ENCODE results near the gene ZNF438. TPM values are rescaled to one million over a fixed set of nuclear protein-coding genes. Genes with fewer than 3 reads are reported as not detected.
"Not testable (repeated sequence)": the region's sequence is repeated elsewhere in the genome, so short reads cannot be mapped to it uniquely, and the experiment has no call there.

The ZNF438 gene
- total RNA-seq, 2 donors from 2014 or later: 2.6 to 3.0 TPM

- no peaks in the 10 kb centered on the region for H3K9me3 Mint-ChIP-seq
- H3K27ac ChIP-seq (ENCODE audit: low read depth, low read length): no peak overlapping the region
- no peaks in the 10 kb centered on the region for H3K27me3 ChIP-seq (ENCODE audit: control insufficient read depth, insufficient read depth, low read length, poor library complexity, severe bottlenecking)
- H3K27me3 Mint-ChIP-seq (ENCODE audit: insufficient read depth): peaks cover 6% of the 10 kb centered on the region
- DNase-seq: no peak
- 87 to 100% methylated on average over 1 to 6 of the region's 6 CpGs for WGBS, 2 experiments (ENCODE audit: insufficient coverage in 1 of 2, insufficient read length in 1 of 2)
- H3K4me1 ChIP-seq (ENCODE audit: control insufficient read depth, insufficient read depth, low read length): no peaks in the 10 kb centered on the region
- no peak overlapping the region for H3K9ac ChIP-seq (ENCODE audit: extremely low read depth, low read length, poor library complexity, severe bottlenecking)
- no peaks in the 10 kb centered on the region for H3K36me3 ChIP-seq (ENCODE audit: control insufficient read depth, insufficient read depth, low read length)
- no peaks in the 10 kb centered on the region for H3K36me3 Mint-ChIP-seq (ENCODE audit: low read depth)
- TF ChIP-seq, protein P1, sequence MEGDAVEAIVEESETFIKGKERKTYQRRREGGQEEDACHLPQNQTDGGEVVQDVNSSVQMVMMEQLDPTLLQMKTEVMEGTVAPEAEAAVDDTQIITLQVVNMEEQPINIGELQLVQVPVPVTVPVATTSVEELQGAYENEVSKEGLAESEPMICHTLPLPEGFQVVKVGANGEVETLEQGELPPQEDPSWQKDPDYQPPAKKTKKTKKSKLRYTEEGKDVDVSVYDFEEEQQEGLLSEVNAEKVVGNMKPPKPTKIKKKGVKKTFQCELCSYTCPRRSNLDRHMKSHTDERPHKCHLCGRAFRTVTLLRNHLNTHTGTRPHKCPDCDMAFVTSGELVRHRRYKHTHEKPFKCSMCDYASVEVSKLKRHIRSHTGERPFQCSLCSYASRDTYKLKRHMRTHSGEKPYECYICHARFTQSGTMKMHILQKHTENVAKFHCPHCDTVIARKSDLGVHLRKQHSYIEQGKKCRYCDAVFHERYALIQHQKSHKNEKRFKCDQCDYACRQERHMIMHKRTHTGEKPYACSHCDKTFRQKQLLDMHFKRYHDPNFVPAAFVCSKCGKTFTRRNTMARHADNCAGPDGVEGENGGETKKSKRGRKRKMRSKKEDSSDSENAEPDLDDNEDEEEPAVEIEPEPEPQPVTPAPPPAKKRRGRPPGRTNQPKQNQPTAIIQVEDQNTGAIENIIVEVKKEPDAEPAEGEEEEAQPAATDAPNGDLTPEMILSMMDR (conservative IDR thresholded peaks at IDR 0.05): no peak
- no peak overlapping the region for H3K27ac Mint-ChIP-seq
- no peaks in the 10 kb centered on the region for H3K9me3 ChIP-seq (ENCODE audit: control insufficient read depth, low read length)
- H3K4me3 ChIP-seq (ENCODE audit: low read length): no peak overlapping the region
- H3K4me3 Mint-ChIP-seq: no peak overlapping the region
- H3K4me1 Mint-ChIP-seq: no peaks in the 10 kb centered on the region
Observed at GRCh38 chr10:31062856-31063255, 31.2 kb upstream of the ZNF438 start.

DNA sequence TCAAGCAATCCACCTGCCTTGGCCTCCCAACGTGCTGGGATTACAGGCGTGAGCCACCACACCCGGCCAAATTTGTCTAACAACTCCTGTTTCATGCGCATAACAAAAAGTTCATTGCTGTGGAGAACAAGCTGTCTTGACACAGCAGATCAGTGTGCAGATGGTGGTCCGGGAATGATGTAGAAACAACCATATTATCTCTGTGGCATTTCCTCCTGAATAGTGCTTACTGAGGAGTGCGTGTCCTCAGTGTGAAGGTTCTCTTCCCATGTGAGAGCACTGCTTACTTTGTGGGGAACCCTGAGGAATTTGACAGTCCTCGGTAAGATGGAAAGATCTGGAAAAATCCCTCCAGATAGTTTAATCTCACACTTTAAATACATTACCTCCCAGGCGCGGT is 30.3 kb upstream of the ZNF438 start:
- H3K36me3 Mint-ChIP-seq (ENCODE audit: low read depth): no peaks in the 10 kb centered on the region
- no peak overlapping the region for H3K27ac Mint-ChIP-seq
- no peak overlapping the region for H3K4me3 ChIP-seq (ENCODE audit: low read length)
- H3K27me3 Mint-ChIP-seq (ENCODE audit: insufficient read depth): peaks cover 7% of the 10 kb centered on the region
- H3K27ac ChIP-seq (ENCODE audit: low read depth, low read length): no peak overlapping the region
- no peaks in the 10 kb centered on the region for H3K27me3 ChIP-seq (ENCODE audit: control insufficient read depth, insufficient read depth, low read length, poor library complexity, severe bottlenecking)
- 94 to 98% methylated on average over 6 to 9 of the region's 9 CpGs for WGBS, 2 experiments (ENCODE audit: insufficient coverage in 1 of 2, insufficient read length in 1 of 2)
- no peak overlapping the region for H3K4me3 Mint-ChIP-seq
- no peaks in the 10 kb centered on the region for H3K4me1 Mint-ChIP-seq
- no peak for DNase-seq
- no peaks in the 10 kb centered on the region for H3K9me3 ChIP-seq (ENCODE audit: control insufficient read depth, low read length)
- H3K4me1 ChIP-seq (ENCODE audit: control insufficient read depth, insufficient read depth, low read length): no peaks in the 10 kb centered on the region
- TF ChIP-seq, protein P1 (conservative IDR thresholded peaks at IDR 0.05): no peak
- peaks cover under 1% of the 10 kb centered on the region for H3K9me3 Mint-ChIP-seq
- no peaks in the 10 kb centered on the region for H3K36me3 ChIP-seq (ENCODE audit: control insufficient read depth, insufficient read depth, low read length)
- H3K9ac ChIP-seq (ENCODE audit: extremely low read depth, low read length, poor library complexity, severe bottlenecking): no peak overlapping the region

GRCh38 chr10:31058795-31059703 is 27.4 kb upstream of the ZNF438 start:
- Histone ChIP-seq H3K27me3 (ENCODE audit: control insufficient read depth, insufficient read depth, low read length, poor library complexity, severe bottlenecking) (no peaks in the 10 kb centered on the region), H3K9ac (ENCODE audit: extremely low read depth, low read length, poor library complexity, severe bottlenecking) (no peak overlapping the region), H3K4me1 (ENCODE audit: control insufficient read depth, insufficient read depth, low read length) (no peaks in the 10 kb centered on the region), H3K36me3 (ENCODE audit: control insufficient read depth, insufficient read depth, low read length) (no peaks in the 10 kb centered on the region), H3K9me3 (ENCODE audit: control insufficient read depth, low read length) (no peaks in the 10 kb centered on the region), H3K4me3 (ENCODE audit: low read length) (no peak overlapping the region), H3K27ac (ENCODE audit: low read depth, low read length) (no peak overlapping the region)
- DNase-seq: no peak
- no peak overlapping the region for H3K27ac Mint-ChIP-seq
- peaks cover 1% of the 10 kb centered on the region for H3K36me3 Mint-ChIP-seq (ENCODE audit: low read depth)
- H3K27me3 Mint-ChIP-seq (ENCODE audit: insufficient read depth): peaks cover 6% of the 10 kb centered on the region
- WGBS, 2 experiments (ENCODE audit: insufficient coverage in 1 of 2, insufficient read length in 1 of 2): 92 to 100% methylated on average over 1 to 2 of the region's 2 CpGs
- no peaks in the 10 kb centered on the region for H3K4me1 Mint-ChIP-seq
- no peak overlapping the region for H3K4me3 Mint-ChIP-seq
- peaks cover 8% of the 10 kb centered on the region for H3K9me3 Mint-ChIP-seq
- TF ChIP-seq, protein P1 (conservative IDR thresholded peaks at IDR 0.05): no peak

DNA sequence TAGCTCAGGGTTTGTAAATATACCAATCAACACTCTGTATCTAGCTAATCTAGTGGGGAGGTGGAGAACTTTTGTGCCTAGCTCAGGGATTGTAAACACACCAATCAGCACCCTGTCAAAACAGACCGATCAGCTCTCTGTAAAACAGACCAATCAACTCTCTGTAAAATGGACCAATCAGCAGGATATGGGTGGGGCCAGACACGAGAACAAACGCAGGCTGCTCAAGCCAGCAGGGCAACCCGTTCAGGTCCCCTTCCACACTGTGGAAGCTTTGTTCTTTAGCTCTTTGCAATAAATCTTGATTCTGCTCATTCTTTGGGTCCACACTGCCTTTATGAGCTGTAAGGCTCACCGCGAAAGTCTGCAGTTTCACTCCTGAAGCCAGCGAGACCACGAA is 25.0 kb upstream of the ZNF438 start:
- H3K36me3 Mint-ChIP-seq (ENCODE audit: low read depth); H3K27me3 Mint-ChIP-seq (ENCODE audit: insufficient read depth); H3K4me1 Mint-ChIP-seq; H3K9me3 Mint-ChIP-seq; H3K9ac ChIP-seq (ENCODE audit: extremely low read depth, low read length, poor library complexity, severe bottlenecking); H3K27ac ChIP-seq (ENCODE audit: low read depth, low read length); H3K4me3 Mint-ChIP-seq; H3K27me3 ChIP-seq (ENCODE audit: control insufficient read depth, insufficient read depth, low read length, poor library complexity, severe bottlenecking); H3K4me3 ChIP-seq (ENCODE audit: low read length); DNase-seq; H3K27ac Mint-ChIP-seq; H3K36me3 ChIP-seq (ENCODE audit: control insufficient read depth, insufficient read depth, low read length); H3K4me1 ChIP-seq (ENCODE audit: control insufficient read depth, insufficient read depth, low read length); H3K9me3 ChIP-seq (ENCODE audit: control insufficient read depth, low read length): not testable (repeated sequence)
- 88 to 90% methylated on average over 5 to 8 of the region's 8 CpGs for WGBS, 2 experiments (ENCODE audit: insufficient coverage in 1 of 2, insufficient read length in 1 of 2)
